ENCODE measurements around the gene DCAF5.
A peak's percentile ranks its signal among the peaks of the same experiment; 100 is the strongest.
"Not testable (repeated sequence)": the region's sequence is repeated elsewhere in the genome, so short reads cannot be mapped to it uniquely, and the experiment has no call there.

Gene DCAF5

DNA sequence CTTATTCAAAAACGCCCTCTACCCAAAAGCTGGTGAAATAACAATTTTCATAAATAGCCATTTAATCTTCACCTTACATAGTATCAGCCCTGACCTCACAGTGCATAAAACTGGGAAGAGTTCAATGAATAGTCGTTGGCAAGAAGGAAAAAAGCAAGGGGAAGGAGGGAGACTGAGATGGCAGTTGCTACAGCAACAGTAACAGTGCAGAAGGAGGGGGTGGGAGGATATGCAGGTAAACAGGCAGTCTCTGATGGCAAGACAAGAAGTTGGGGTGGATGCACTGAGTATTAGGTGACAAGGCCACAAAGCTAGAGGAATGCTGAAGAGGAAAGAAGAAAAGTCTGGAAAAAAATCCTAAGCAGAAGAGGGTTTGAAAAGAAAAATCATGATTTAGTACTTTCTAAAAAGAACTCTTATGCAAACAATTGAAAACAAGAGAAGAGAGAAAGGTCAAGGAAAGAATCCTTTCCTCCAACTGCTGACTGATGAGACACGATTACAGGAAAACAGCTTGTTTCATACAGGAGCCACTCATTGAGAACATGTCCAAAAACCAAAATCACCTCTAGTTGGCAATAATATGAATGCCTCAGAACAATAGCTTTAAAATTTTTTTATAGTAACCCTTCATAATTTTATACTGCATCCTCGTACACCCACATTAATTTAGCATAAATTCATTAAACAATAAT, 56.0 kb downstream of the DCAF5 start:
- no peak for DNase-seq (ENCODE audit: low spot score)

DNA sequence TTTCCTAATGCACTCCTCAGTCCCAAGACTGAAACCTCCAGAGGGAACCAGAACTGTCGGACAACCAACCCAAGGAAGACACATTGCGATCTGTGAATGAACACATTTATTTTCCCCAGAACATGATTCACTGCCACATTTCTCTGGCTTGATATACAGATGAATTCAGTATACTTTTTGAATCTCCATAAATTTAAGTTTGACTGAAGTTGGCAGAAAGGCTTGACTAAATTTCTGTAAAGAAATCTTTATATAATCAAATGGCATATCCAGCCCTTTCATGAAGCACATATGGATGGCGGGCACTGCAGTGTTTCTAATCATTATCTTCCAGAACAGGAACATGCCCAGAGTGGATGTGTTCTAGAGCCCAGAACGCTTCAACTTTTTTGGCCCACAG, 56.7 kb downstream of the DCAF5 start:
- no peak for DNase-seq (ENCODE audit: low spot score)

DNA sequence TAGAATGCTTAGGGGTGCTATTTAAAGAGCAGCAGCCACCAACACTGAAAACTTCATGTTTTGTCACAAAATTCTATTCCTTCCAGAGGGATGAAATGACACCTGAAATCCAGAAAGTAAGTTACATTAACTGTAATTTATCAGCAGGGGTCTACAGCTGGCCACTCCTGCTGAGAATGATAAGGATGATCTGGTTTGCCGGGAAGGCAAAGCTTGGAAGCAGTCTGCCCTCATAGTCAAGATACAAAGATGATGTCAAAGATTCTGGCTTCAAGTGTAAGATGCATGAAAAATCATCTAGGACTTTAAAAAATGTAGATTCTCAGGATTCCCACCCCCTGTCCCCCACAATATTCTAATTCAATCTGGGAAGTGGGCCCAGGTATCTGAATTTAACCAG, 58.4 kb downstream of the DCAF5 start:
- DNase-seq (ENCODE audit: low spot score), result no peak

DNA sequence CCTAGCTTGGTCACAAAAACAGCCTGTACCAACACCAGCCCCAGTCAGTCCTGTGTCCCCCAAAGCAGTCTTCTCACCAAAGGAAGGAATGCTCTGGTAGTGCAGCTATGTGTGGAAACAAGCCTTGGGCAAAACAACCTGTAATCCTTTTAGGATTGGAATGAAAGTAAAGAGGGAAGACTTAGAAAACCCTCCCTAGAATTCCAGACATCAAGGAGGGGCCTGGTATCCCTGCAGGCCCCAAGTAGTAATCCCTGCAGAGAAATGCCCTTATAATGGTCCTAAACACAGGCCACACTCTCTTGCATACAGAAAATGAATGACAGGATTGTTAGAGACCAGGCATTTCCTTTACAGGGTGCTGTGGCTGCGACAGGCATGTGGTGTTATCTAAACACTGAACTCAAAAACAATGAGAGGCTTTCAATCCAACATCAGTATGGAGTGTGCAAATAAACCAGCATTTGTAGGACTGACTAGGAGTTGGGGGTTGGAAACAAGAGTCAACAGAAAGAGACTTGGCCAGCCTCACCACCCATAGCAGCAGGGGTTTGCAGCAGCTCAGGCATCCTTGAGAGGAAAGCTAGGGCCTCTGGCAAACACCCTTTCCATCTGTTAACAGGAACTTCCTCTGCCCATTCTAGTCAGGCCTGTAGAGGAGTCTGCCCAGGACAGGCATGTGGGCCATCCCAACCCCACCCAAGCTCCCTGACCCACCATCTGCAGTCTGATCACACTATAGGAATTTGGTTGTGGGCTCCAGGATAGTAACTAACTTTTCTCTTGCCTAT, 59.1 kb downstream of the DCAF5 start:
- no peak for DNase-seq (ENCODE audit: low spot score)

DNA sequence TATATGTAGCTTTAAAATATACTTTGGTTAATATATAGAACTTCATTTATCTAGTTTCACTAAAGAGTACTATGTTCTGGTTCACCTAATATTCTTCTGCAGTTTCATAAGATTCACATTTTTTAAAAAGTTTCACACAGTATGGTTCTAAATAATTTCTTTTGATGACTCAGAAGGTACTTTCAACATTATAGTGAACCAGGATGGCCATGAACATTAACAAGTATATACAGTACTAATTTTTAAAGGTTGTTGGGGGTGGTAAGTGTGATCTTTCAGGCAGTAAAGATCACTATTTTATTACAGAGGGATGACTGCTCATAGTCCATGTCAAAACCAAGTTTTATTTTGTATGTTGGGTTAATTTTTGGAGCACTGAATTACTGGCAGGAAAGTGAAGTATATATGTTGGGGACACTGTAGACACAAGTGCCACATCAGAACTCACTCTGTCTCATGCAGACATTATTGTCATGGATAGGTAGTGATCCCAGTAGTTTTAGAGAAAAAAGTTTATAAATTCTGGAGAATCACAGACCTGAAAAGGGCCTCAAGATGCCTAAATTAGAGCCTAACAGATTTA, 60.0 kb downstream of the DCAF5 start:
- no peak for DNase-seq (ENCODE audit: low spot score)

DNA sequence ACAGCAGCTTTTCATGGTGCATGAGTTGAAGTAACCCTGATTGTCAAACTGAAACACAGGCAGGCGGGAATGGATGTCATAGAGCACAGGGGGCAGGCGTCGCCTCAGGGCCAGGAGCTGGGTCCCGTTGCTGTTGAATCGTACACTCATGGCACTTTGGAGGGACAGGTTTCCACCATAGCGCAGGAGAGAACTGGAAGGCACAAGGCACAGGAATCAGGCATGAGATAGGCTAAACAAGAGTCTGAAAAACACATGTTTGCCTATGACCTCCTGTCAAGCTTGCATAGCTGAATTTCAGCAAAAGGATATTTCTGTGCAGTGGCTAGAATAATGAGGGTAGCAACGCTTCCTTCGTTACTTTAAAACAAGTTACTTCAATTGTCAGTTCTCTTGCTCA, 61.2 kb downstream of the DCAF5 start:
- DNase-seq (ENCODE audit: low spot score), result no peak

DNA sequence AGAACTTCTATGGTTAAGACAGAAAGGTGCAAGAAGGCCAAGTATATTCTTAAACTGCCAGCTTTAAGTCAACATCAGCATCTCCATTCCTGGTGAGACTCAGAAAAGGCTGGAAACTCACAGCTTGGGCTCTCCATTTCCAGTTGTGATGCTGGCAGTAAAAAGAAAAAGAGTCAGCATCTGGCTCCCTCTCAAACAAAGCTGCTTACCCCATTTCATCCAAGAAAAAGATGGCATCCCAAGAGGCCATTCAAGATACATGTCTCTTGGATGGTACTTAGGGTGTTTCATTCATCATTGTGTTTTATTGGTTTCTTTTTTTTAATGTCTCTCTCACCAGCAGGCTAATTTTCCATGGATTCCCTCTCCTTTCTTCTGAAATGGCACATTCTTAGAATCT, 61.9 kb downstream of the DCAF5 start:
- DNase-seq (ENCODE audit: low spot score), result no peak

DNA sequence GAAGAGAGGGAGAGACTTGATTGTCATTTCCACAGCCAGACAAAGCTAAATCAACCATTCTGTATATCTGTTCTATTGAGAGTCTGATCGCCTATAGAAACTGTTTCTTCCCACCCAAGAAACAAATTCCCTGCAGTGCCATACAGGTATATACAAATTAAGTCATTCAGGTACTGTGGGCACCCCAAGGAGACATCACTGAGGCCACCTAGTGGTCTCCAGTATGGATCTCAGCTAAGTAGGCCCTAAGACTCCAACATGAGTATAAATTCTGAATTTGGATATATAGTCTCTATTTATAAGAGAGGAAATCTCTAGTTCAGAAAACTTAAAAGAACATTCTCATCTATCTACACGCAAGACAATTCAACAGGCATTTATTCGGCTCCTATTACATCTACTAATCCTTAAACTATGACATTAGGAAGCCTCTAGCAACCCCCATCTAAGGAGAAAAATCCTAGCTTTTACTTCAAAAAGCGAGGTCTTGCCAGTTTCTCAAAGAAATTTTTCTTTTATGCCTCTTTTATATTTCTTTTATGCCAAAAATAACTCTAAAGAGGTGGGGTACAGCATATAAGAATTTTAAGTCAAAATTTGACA, 62.6 kb downstream of the DCAF5 start:
- DNase-seq (ENCODE audit: low spot score), result peak; percentile 21

DNA sequence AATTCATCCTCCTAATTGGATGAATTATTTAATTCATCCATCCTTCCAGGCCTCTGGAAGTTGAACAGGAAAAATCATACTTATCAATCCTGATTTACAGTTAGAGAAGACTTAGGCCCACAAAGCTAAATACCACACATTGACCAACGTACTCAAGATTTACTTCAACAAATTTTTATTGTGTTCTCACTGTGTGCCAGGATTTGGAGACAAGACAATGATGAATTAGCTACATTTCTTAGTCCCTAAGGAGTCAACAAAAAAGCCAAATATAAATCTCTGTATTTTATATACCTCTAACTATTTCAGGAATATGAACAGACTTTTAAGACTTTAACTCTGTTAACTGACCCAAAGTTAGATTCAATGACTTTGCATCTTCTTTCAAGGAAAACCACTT, 63.9 kb downstream of the DCAF5 start:
- no peak for DNase-seq (ENCODE audit: low spot score)

DNA sequence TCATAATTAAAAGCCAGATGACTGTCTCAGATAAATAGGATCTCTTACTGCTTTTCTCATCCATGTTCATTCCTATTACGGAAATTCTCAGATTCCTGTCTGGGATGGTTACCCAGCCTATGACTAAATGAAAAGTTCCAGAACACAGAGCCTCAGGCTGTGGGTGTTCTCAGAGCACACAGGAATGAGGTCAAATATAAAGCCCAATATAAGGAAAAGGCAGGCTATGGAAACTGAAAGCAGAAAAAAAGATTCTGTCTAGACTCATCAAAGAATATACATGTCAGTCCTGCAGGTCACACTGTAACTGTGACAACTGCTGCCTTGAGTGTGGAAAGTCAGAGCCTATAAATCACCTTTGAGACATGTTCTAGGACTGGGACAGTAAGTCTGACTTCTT, 64.3 kb downstream of the DCAF5 start:
- DNase-seq (ENCODE audit: low spot score), result no peak

DNA sequence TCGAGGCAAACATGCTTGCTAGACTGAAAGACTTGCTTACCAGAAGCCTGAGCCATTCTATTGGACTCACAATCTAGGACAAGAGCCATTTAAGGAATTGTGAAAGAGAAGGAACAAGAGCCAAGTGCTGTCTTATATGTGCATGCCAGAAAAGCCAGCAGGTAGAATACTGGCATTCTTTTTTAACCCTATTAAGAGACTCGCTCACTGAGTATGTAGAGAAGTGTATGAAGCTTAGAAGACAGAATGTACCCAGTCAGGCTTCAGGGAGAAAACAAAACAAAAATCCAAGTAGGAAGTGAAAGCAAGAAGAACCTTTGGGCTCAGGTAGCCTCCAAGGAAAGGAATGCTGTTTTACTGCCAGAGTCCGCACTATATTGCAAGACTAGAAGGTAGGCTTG, 65.9 kb downstream of the DCAF5 start:
- DNase-seq (ENCODE audit: low spot score), result no peak

DNA sequence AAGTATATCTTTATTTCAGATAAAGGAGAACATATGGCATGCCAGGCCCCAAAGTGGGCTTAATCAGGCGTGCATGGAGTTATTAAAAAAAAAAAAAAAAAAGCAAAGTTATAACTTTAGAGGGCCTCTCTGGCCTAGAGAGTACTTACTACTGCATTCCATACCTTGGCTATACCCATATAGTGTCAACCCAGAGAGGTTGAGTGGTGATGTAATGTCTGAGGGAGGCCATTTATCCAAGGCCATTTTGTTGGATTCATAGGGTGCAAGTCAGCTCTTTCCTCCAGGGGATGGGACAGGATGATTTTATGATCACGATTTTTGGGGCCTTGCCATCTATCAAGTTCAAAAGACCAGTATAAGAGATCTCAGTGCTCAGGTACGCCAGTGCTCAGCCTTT, 66.4 kb downstream of the DCAF5 start:
- no peak for DNase-seq (ENCODE audit: low spot score)

DNA sequence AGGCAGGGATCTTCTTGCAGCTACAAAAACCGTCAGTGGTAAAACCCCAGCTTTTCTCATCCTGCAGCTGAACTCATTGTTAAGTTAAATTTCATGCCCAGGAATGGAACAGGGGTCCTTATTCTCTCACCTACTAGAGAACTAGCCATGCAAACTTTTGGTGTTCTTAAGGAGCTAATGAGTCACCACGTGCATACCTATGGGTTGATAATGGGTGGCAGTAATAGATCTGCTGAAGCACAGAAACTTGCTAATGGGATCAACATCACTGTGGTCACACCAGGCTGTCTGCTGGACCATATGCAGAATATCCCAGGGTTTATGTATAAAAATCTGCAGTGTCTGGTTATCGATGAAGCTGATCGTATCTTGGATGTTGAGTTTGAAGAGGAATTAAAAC, 68.9 kb downstream of the DCAF5 start:
- no peak for DNase-seq (ENCODE audit: low spot score)

DNA sequence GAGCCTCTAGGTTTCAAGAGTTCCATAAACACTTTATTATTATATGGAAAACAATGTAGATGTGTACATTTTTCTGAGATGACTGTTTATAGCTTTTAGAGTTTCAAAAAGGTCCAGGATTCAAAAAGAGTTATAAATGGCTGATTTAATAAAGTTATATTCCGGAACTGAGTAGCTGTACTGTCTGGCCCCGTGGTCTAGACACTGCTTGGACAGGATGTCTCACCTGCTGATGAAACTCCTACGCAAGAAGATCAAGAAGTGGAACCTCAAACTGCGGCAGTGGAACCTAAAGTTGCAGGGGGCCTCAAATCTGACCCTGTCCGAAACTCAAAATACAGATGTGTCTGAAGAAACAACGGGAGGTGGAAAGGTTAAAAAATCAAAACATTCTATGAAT, 69.7 kb downstream of the DCAF5 start:
- DNase-seq (ENCODE audit: low spot score), result no peak

DNA sequence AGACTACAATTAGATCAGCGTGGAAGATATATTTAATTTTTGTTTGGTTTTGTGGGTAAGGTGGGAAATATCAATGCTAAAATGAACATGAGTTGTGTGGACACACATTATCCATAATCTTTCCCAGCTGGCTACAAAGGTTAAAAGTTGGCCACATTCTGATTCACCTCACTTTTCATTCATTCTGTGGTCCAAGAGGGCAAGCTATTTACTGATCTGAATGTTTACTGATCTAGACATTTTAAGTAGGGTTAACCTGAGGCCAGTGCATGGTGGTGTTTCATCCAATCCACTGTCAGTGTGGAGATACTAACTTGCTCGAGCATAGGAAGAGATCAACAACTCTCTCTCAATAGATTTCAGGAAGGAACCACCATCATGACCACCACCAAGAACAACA, 71.6 kb downstream of the DCAF5 start:
- DNase-seq (ENCODE audit: low spot score), result no peak

DNA sequence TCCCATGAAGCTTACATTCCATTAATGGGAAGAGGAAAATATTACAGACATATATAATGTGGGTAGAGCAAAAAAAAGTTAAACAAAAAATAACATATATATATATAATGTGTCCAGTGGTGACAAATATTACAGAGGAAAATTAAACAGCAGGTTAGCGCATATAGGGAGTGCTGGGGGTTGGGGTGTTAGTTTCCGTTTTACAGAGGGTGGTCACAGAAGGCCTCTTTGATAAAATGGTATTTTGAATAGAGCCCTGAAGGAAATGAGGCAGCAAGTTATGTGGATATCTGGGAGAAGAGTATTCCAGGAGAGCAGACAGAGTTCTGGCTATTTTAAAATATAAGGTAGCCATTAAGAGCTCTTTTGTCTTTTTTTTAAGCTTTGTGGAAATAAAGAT, 73.2 kb downstream of the DCAF5 start:
- DNase-seq (ENCODE audit: low spot score), result no peak

DNA sequence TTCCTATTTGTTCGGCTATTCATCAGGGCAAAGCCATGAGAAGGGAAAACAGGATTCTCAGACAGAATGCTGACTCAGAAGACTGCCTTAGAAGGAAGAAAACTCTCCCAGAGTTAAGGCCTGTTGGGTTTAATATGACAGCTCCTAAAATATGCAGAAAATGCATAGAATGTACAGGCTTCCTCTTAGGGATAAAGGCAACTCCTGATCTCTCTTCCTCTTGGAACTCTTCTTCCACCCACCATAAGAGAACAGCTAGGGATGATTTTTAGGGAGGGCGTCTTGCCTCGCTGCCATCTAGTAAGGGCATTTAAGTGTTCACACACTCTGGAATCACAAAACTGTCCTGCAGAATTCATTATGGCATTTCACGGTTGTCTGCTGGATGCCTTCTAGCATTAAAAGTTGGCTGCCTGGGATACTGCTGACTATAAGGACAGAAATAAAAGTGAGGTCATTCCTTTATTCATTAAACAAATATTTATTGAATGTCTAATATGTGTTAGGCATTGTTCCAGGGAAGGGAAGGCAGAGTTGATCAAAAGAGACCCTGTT, 73.7 kb downstream of the DCAF5 start:
- DNase-seq (ENCODE audit: low spot score), result no peak

DNA sequence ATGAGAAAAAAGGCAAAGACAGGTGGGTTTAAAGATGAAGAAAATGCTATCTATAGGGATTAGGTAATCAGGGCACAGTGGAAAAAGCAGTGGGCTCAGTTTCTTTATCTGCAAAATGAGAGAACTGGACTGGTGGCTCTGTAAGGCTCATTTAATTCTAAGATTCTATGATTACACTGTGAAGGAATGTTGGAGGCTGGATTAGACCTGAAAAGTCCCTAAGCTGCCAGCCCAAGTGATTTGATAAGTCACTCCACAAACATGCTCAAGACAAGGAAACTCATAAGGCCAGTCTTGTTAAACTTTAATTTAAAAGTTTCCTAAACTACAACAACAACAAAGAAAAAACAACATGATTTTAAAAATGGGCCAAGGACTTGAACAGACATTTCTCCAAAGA, 75.1 kb downstream of the DCAF5 start:
- no peak for DNase-seq (ENCODE audit: low spot score)

DNA sequence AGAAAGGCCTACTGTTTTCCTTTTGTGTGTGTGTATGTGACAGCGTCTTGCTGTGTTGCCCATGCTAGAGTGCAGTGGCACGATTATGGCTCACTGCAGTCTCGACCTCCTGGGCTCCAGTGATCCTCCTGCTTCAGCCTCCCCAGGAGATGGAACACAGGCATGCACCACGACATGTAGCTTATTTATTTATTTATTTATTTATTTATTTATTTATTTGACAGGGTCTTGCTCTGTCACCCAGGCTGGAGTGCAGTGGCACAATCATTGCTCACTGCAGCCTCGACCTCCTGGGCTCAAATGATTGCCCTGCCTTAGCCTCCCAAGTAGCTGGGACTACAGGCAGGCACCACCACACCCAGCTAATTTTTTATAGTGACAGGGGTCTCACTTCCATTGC, 75.7 kb downstream of the DCAF5 start:
- DNase-seq (ENCODE audit: low spot score), result not testable (repeated sequence)

DNA sequence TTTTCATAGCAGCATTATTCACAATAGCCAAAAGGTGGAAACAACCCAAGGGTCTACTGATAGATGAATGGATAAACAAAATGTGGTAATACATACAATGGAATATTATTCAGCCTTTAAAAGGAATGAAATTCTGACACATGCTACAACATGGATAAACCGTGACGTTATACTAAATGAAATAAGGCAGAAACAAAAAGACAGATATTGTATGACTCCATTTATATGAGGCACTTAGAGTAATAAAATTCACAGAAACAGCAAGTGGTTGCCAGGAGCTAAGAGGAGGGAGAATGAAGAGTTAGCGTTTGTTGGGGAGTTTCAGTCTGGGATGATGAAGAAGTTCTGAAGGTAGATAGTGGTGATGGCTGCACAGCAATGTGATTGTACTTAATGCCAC, 76.6 kb downstream of the DCAF5 start:
- no peak for DNase-seq (ENCODE audit: low spot score)

DNA sequence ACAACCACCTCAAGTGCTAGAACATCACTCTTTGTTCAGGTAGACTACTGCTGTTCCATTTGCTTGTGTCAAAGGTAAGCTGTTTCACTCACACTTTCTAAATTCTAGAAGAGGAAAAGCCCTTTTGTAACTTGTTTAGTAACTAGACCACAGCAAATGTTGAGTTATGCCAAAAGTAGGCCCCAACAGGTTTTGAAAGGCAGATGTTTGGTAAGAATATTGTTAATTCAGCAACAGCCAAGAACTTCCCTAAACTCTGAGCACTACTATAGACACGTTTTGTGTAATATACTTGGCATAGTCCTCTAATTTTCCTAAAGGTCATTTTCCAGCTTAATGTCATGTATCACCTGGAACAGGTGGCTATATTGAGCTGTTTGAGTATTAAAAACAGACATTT, 79.0 kb downstream of the DCAF5 start:
- no peak for DNase-seq (ENCODE audit: low spot score)

DNA sequence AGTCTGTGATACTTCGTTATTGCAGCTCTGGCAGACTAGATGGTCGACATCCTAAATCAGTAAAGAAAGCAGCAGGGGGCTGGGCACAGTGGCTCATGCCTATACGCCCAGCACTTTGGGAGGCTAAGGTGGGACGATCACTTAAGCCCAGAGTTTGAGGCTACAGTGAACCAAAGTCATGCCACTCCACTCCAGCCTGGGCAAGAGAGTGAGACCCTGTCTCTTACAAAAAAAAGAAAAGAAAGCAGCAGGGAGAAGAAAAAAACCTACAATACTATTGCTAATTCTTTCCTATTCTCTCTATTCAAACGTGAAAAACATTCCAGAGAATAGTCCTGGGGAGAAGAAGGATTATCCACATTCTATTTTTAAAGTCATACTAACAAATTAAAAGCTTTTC, 79.5 kb downstream of the DCAF5 start:
- no peak for DNase-seq (ENCODE audit: low spot score)

DNA sequence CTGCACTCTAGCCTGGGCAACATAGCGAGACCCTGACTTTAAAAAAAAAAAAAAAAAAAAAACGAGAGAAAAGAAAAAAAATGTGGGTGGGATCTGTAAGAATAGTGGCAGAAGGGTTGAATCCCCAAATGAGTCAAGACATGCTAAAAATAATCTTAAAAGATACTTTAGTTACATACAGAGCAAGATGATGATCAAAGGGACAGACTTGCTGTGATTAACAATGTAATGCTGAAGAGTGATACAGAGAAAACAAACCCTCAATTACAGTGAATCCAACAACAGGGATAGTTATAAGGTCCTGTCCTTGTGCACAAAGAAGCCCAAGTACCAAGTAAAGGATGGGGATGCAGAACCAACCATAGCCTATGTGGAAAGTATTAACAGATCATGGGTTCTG, 80.3 kb downstream of the DCAF5 start:
- DNase-seq (ENCODE audit: low spot score), result no peak
